ENCODE data around the gene VWA5B1.

VWA5B1 gene

GRCh38 chr1:20355101-20355827, 64.6 kb downstream of the VWA5B1 start:
- no peak overlapping the region for H2AFZ ChIP-seq (ENCODE audit: low read depth)
- no peaks in the 10 kb centered on the region for H3K79me2 ChIP-seq (ENCODE audit: insufficient read depth, low read depth)
- H3K9ac ChIP-seq, result no peak overlapping the region
- no peak overlapping the region for H3K4me3 ChIP-seq (IDR thresholded peaks at IDR 0.05; ENCODE audit: insufficient read depth, low read depth, low read length)
- H3K4me2 ChIP-seq, result no peak overlapping the region
- no peaks in the 10 kb centered on the region for H4K20me1 ChIP-seq (ENCODE audit: insufficient read depth)
- no peak for TF ChIP-seq CTCF (conservative IDR thresholded peaks at IDR 0.05; ENCODE audit: low read depth, low read length)
- no peaks in the 10 kb centered on the region for H3K4me1 ChIP-seq (ENCODE audit: low read depth, poor library complexity, severe bottlenecking)
- H3K36me3 ChIP-seq (ENCODE audit: insufficient read depth), result no peaks in the 10 kb centered on the region
- H3K27me3 ChIP-seq (ENCODE audit: insufficient read depth, low read depth), result peaks cover 37% of the 10 kb centered on the region; the same call in 1 of the 2 replicates
- H3K27ac ChIP-seq, result no peak overlapping the region

GRCh38 chr1:20355828-20356735, 65.4 kb downstream of the VWA5B1 start:
- no peaks in the 10 kb centered on the region for H4K20me1 ChIP-seq (ENCODE audit: insufficient read depth)
- no peaks in the 10 kb centered on the region for H3K36me3 ChIP-seq (ENCODE audit: insufficient read depth)
- no peak overlapping the region for H3K4me3 ChIP-seq (IDR thresholded peaks at IDR 0.05; ENCODE audit: insufficient read depth, low read depth, low read length)
- H3K9ac ChIP-seq, result no peak overlapping the region
- H2AFZ ChIP-seq (ENCODE audit: low read depth), result no peak overlapping the region
- H3K4me2 ChIP-seq, result no peak overlapping the region
- H3K27ac ChIP-seq, result no peak overlapping the region
- no peaks in the 10 kb centered on the region for H3K79me2 ChIP-seq (ENCODE audit: insufficient read depth, low read depth)
- TF ChIP-seq CTCF (conservative IDR thresholded peaks at IDR 0.05; ENCODE audit: low read depth, low read length), result no peak
- no peaks in the 10 kb centered on the region for H3K4me1 ChIP-seq (ENCODE audit: low read depth, poor library complexity, severe bottlenecking)
- peaks cover 41% of the 10 kb centered on the region; the same call in 1 of the 2 replicates for H3K27me3 ChIP-seq (ENCODE audit: insufficient read depth, low read depth)

- no peaks in the 10 kb centered on the region for H3K36me3 ChIP-seq (ENCODE audit: insufficient read depth)
- H3K4me1 ChIP-seq (ENCODE audit: low read depth, poor library complexity, severe bottlenecking), result no peaks in the 10 kb centered on the region
- no peak overlapping the region for H2AFZ ChIP-seq (ENCODE audit: low read depth)
- no peaks in the 10 kb centered on the region for H4K20me1 ChIP-seq (ENCODE audit: insufficient read depth)
- no peak for TF ChIP-seq CTCF (conservative IDR thresholded peaks at IDR 0.05; ENCODE audit: low read depth, low read length)
- H3K27ac ChIP-seq, result no peak overlapping the region
- H3K79me2 ChIP-seq (ENCODE audit: insufficient read depth, low read depth), result no peaks in the 10 kb centered on the region
- H3K4me3 ChIP-seq (IDR thresholded peaks at IDR 0.05; ENCODE audit: insufficient read depth, low read depth, low read length), result no peak overlapping the region
- no peak overlapping the region for H3K4me2 ChIP-seq
- no peak overlapping the region for H3K9ac ChIP-seq
- H3K27me3 ChIP-seq (ENCODE audit: insufficient read depth, low read depth), result peaks cover 41% of the 10 kb centered on the region; the same call in 1 of the 2 replicates
Observed at GRCh38 chr1:20356850-20357459, 66.3 kb downstream of the VWA5B1 start.

DNA sequence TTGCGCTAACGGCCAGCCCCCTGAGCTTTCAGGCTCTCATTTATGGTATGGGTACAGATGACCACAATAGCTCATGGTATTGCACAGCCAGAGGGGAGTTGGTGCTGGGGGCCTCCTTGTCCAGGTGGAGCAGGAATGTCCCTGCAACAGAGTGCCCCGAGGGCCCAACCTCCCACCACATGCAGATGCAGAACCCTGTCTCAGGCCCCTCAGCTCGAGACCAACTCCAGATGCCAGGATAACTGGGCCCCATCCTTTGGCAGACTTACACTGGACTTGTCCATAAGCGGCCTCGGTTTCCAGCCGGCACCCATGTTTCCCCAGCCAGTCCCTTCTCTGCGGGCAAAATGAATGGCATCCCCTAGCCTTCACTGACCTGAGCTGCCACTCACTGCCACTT, 67.1 kb downstream of the VWA5B1 start:
- H4K20me1 ChIP-seq (ENCODE audit: insufficient read depth), result no peaks in the 10 kb centered on the region
- peaks cover 36% of the 10 kb centered on the region; the same call in 1 of the 2 replicates for H3K27me3 ChIP-seq (ENCODE audit: insufficient read depth, low read depth)
- H3K4me3 ChIP-seq (IDR thresholded peaks at IDR 0.05; ENCODE audit: insufficient read depth, low read depth, low read length), result no peak overlapping the region
- no peaks in the 10 kb centered on the region for H3K36me3 ChIP-seq (ENCODE audit: insufficient read depth)
- no peaks in the 10 kb centered on the region for H3K79me2 ChIP-seq (ENCODE audit: insufficient read depth, low read depth)
- no peak overlapping the region for H3K9ac ChIP-seq
- no peak for TF ChIP-seq CTCF (conservative IDR thresholded peaks at IDR 0.05; ENCODE audit: low read depth, low read length)
- no peaks in the 10 kb centered on the region for H3K4me1 ChIP-seq (ENCODE audit: low read depth, poor library complexity, severe bottlenecking)
- no peak overlapping the region for H3K27ac ChIP-seq
- no peak overlapping the region for H3K4me2 ChIP-seq
- no peak overlapping the region for H2AFZ ChIP-seq (ENCODE audit: low read depth)

Measured in KMS-11 (cell line).